Stimulated activated CD4-positive, alpha-beta T cell treated with anti-CD3 and anti-CD28 coated beads, Interleukin-12 subunit alpha, Interleukin-12 subunit beta, amount 100 ng/mL, for 24 hours (primary cell): Measurements from ENCODE around the gene SDR39U1.

Source experiments
- DNase-seq, 2 experiments: peaks; one replicate each; pipeline ENCODE4 v3.0.0-alpha.2; 2020; ENCODE audit warnings: low read depth in 2 of 2

SDR39U1 gene

DNA sequence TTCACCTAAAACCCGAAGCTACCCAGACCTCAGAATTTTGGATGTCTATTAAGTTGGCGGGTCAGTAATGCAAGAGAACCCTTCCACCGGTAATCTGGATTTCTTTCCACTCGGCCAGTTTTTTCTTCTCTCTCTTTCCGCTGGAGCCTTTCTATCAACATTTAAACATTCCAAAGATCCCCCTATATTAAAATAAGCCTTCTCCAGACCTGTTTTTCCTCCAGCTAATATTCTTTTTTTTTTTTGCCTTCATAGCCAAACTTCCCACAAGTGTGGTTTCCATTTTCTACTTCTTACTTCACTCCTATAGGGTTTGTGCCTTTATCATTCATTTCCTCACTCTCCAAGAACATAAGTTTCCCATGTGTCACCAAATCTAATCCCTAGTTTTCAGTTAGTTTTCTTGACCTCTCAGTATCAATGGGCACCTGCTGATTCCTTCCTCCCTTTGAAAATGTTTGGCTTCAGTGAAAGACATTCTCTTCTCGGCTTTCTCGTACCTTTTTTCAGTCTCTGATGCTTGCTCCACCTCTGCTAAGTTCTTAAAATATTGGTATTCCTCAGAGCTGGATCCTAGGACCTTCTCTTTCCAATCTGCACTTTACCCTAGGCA is 583 bp upstream of the SDR39U1 start:
- DNase-seq, result no peak

GRCh38 chr14:24441904-24442239 is 704 bp downstream of the SDR39U1 start:
- no peak for DNase-seq

GRCh38 chr14:24441485-24441884 is 1.1 kb downstream of the SDR39U1 start:
- no peak for DNase-seq

- DNase-seq, result no peak
Measured at GRCh38 chr14:24440606-24441399, 1.8 kb downstream of the SDR39U1 start.

DNA sequence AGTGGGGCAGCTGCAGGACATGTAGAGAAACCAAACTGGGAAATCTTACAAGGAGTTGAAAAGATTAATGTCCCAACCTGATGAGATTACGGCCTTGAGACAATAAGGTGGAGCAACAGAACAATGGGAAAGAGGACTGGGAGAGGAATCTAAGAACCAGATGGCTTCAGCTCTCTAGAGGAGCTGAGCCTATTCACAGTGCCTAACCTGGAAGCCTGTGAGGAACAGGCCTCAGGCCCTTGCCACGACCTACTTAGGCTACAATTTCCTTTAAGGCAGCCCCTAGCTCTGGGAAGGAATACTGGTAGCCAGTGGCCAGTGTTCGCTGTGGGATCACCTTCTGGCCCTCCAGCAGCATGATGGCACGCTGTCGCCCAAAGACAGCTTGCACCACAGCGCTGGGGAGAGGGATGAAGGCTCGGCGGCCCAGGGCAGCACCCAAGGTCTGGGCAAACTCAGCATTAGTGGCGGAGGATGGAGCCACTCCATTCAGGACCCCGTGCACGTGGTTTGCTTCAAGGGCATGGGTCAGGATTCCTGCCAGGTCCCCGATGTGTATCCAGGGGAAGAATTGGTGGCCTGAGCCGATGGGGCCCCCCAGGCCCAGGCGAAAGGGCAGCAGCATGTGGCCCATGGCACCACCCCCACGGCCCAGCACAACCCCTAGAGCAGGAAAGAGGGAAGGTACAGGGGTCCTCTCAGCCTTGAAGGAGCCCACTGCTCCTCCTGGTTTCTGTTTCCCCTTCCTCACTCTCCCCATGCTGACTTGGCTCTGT is 2.6 kb downstream of the SDR39U1 start:
- DNase-seq, result no peak

GRCh38 chr14:24439257-24439656 is 3.3 kb downstream of the SDR39U1 start:
- no peak for DNase-seq

GRCh38 chr14:24438223-24439097 is 4.1 kb downstream of the SDR39U1 start:
- no peak for DNase-seq

GRCh38 chr14:24437736-24438067 is 4.9 kb downstream of the SDR39U1 start:
- DNase-seq, result no peak

GRCh38 chr14:24437020-24437735 is 5.4 kb downstream of the SDR39U1 start:
- no peak for DNase-seq

GRCh38 chr14:24436355-24437019 is 6.1 kb downstream of the SDR39U1 start:
- no peak for DNase-seq

DNA sequence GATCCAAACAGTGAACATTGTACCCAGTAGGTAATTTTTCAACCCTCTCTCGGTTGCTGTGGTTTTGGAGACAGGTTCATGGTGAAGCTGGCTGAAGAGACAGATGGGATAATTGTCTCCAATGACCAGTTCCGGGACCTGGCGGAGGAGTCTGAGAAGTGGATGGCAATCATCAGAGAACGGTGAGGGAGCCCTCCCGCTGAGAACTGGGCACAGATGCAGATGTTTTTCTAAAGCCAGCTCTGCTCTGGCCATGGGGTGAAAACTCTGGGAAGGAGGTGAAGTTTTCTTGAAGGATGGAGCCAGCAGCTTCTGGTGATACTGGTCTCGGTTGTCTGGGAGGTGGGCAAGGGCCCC is 6.6 kb downstream of the SDR39U1 start:
- DNase-seq, result no peak

DNA sequence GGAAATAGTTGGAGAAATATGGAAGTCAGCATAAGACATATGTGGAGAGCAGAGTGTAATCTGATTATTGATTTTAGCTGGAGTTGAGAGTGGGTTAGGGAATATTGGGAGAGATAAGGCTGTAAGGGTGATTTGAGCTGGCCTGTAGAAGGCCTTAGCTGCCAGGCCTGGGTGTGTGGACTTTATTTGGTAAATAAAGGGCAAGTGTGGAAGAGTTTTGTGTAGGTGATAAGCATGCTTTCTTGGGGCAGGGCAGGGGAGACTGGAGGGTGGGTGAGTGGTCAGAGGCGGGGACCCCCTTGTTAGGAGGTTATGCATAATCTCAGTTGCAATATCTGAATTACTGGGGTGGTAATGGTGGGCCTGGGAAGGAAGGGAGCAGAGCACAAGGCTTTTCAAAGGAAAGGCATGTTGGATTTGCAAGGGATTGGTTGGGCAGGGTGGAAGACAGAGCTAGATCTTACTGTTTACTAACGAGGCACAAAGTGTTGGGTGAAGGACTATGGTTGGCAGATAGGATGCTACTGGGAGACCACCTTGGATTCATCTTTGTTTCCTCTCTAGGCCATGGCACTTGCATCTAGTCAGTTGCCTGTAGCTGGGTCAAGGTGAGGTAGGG is 7.3 kb downstream of the SDR39U1 start:
- DNase-seq, result no peak

DNA sequence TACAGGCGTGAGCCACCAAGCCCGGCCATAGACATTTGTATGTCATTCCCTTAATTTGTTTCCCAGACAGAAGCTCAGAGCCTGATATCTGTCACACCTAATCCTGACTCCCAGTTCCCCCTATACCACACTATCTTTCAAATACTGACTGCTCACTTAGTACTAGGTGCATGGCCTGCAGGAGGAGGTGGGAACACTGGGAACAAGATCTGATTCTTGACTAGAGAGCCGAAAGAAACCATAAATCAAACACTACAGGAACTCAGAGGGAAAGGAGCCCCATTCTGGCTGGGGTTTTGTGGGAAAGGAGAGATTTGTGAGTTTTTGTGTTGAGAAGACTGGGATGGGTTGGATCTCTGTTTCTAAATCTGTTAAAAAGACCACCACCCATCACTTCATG is 7.9 kb downstream of the SDR39U1 start:
- no peak for DNase-seq

DNA sequence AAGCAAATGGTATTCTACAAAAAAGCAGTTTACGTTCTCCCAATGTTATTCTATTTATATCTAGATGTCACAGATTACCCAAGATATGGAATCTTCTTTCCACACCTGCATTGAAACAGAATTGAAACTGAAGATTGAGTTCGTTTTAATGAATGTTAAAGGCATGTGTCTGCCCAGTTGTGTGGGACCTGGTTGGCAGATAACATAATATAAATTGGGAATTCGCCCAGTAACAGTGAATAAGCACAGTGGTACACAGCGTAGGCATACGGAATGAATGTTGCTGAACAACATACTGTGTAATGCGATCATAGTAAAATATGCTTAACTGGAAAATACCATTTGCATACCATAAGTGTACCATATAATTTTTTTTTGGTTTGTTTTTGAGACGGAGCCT is 8.5 kb downstream of the SDR39U1 start:
- no peak for DNase-seq

GRCh38 chr14:24432259-24433131 is 10.1 kb downstream of the SDR39U1 start:
- DNase-seq, result no peak

DNA sequence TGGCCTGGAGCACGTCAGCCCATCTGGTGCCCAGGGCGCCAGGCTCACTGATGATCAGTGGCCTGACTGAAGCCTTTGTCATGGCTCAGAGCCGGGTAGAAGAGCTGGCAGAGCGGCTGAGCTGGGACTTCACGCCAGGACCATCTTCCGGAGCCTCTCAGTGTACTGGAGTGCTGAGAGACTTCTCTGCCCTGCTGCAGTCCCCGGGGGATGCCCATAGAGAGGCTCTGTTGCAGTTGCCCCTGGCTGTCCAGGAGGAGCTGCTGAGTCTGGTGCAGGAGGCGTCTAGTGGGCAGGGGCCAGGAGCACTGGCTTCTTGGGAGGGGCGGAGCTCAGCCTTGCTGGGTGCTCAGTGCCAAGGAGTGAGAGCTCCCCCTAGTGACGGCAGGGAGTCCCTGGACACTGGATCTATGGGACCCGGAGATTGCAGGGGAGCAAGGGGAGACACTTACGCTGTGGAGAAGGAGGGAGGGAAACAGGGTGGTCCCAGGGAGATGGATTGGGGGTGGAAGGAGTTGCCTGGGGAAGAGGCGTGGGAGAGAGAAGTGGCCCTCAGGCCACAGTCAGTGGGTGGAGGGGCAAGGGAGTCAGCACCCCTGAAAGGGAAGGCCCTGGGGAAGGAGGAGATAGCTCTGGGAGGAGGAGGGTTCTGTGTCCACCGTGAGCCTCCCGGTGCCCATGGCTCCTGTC is 10.9 kb downstream of the SDR39U1 start:
- peak; percentile 71 to 88 for DNase-seq

- DNase-seq, result peak; percentile 53 to 67
Measured at GRCh38 chr14:24430682-24431568, 11.7 kb downstream of the SDR39U1 start.
